Measurements from ENCODE around the gene WWC2. TPM values are rescaled to one million over a fixed set of nuclear protein-coding genes. Genes with fewer than 3 reads are reported as not detected.
A peak's percentile ranks its signal among the peaks of the same experiment; 100 is the strongest.
"Not testable (repeated sequence)": the region's sequence is repeated elsewhere in the genome, so short reads cannot be mapped to it uniquely, and the experiment has no call there.

Gene WWC2
- total RNA-seq, 1 experiment from 2014 or later: 15.9 TPM

GRCh38 chr4:183098019-183098722, 886 bp upstream of the WWC2 start:
- in situ Hi-C loops (cut with HindIII; ENCODE audit: low sequenced_read_pairs): no loop called here
- no peak for DNase-seq (ENCODE audit: low spot score)

- no peak for DNase-seq (ENCODE audit: low spot score)
- in situ Hi-C loops (cut with HindIII; ENCODE audit: low sequenced_read_pairs): no loop called here
Observed at GRCh38 chr4:183099537-183100297, 660 bp downstream of the WWC2 start.

- DNase-seq (ENCODE audit: low spot score): no peak
- in situ Hi-C loops (cut with HindIII; ENCODE audit: low sequenced_read_pairs): no loop called here
Observed at GRCh38 chr4:183100298-183100599, 1.2 kb downstream of the WWC2 start.

- in situ Hi-C loops (cut with HindIII; ENCODE audit: low sequenced_read_pairs): no loop called here
- DNase-seq (ENCODE audit: low spot score): no peak
Observed at GRCh38 chr4:183100827-183101226, 1.8 kb downstream of the WWC2 start.

- in situ Hi-C loops (cut with HindIII; ENCODE audit: low sequenced_read_pairs): no loop called here
- no peak for DNase-seq (ENCODE audit: low spot score)
Observed at GRCh38 chr4:183101956-183102480, 3.0 kb downstream of the WWC2 start.

GRCh38 chr4:183105092-183105491, 6.0 kb downstream of the WWC2 start:
- in situ Hi-C loops (cut with HindIII; ENCODE audit: low sequenced_read_pairs): no loop called here
- no peak for DNase-seq (ENCODE audit: low spot score)

- in situ Hi-C loops (cut with HindIII; ENCODE audit: low sequenced_read_pairs): no loop called here
- DNase-seq (ENCODE audit: low spot score): no peak
Observed at GRCh38 chr4:183106839-183107238, 7.8 kb downstream of the WWC2 start.

GRCh38 chr4:183107891-183108459, 8.9 kb downstream of the WWC2 start:
- in situ Hi-C loops (cut with HindIII; ENCODE audit: low sequenced_read_pairs): no loop called here
- no peak for DNase-seq (ENCODE audit: low spot score)

- in situ Hi-C loops (cut with HindIII; ENCODE audit: low sequenced_read_pairs): no loop called here
Observed at GRCh38 chr4:183110244-183110643, 11.2 kb downstream of the WWC2 start.

GRCh38 chr4:183111452-183111885, 12.4 kb downstream of the WWC2 start:
- no peak for DNase-seq (ENCODE audit: low spot score)
- in situ Hi-C loops (cut with HindIII; ENCODE audit: low sequenced_read_pairs): no loop called here

More at GRCh38 chr4:183110244-183110643, 11.2 kb downstream of the WWC2 start:
- DNase-seq (ENCODE audit: low spot score): no peak

- DNase-seq (ENCODE audit: low spot score): no peak
- in situ Hi-C loops (cut with HindIII; ENCODE audit: low sequenced_read_pairs): no loop called here
Observed at GRCh38 chr4:183118141-183118540, 19.1 kb downstream of the WWC2 start.

GRCh38 chr4:183118585-183118984, 19.5 kb downstream of the WWC2 start:
- DNase-seq (ENCODE audit: low spot score): no peak
- in situ Hi-C loops (cut with HindIII; ENCODE audit: low sequenced_read_pairs): no loop called here

GRCh38 chr4:183121660-183122059, 22.6 kb downstream of the WWC2 start:
- in situ Hi-C loops (cut with HindIII; ENCODE audit: low sequenced_read_pairs); DNase-seq (ENCODE audit: low spot score): not testable (repeated sequence)

- in situ Hi-C loops (cut with HindIII; ENCODE audit: low sequenced_read_pairs): no loop called here
- DNase-seq (ENCODE audit: low spot score): no peak
Observed at GRCh38 chr4:183124228-183124627, 25.2 kb downstream of the WWC2 start.

GRCh38 chr4:183124865-183125264, 25.8 kb downstream of the WWC2 start:
- DNase-seq (ENCODE audit: low spot score): no peak
- in situ Hi-C loops (cut with HindIII; ENCODE audit: low sequenced_read_pairs): no loop called here

- no peak for DNase-seq (ENCODE audit: low spot score)
- in situ Hi-C loops (cut with HindIII; ENCODE audit: low sequenced_read_pairs): no loop called here
Observed at GRCh38 chr4:183129125-183129524, 30.1 kb downstream of the WWC2 start.

GRCh38 chr4:183129675-183130074, 30.6 kb downstream of the WWC2 start:
- DNase-seq (ENCODE audit: low spot score): no peak
- in situ Hi-C loops (cut with HindIII; ENCODE audit: low sequenced_read_pairs): no loop called here

GRCh38 chr4:183130328-183131155, 31.5 kb downstream of the WWC2 start:
- DNase-seq (ENCODE audit: low spot score): peak; percentile 60
- in situ Hi-C loops (cut with HindIII; ENCODE audit: low sequenced_read_pairs): no loop called here

- DNase-seq (ENCODE audit: low spot score): no peak
- in situ Hi-C loops (cut with HindIII; ENCODE audit: low sequenced_read_pairs): no loop called here
Observed at GRCh38 chr4:183132081-183132480, 33.0 kb downstream of the WWC2 start.
